Activated T-cell treated with anti-CD3 and anti-CD28 coated beads, Interleukin-2, amount 50 U/mL, for 24 hours (primary cell): Measurements from ENCODE around the gene MEX3C.

ENCODE experiments used
- DNase-seq: peaks from one replicate; pipeline ENCODE4 v3.0.0-alpha.2; 2020
- H3K27ac Mint-ChIP-seq: 2 replicates; pipeline ENCODE4 v1.8.0; 2020; ENCODE audit warnings: mild to moderate bottlenecking, mixed read lengths
- H3K27me3 Mint-ChIP-seq: 2 replicates; pipeline ENCODE4 v1.8.0; 2020; ENCODE audit warnings: mixed read lengths
- H3K36me3 Mint-ChIP-seq: 2 replicates; pipeline ENCODE4 v1.8.0; 2020; ENCODE audit warnings: low read depth, mixed read lengths
- H3K4me1 Mint-ChIP-seq: 2 replicates; pipeline ENCODE4 v1.8.0; 2020; ENCODE audit warnings: low read depth, mixed read lengths
- H3K4me3 Mint-ChIP-seq: 2 replicates; pipeline ENCODE4 v1.8.0; 2020; ENCODE audit warnings: mild to moderate bottlenecking, moderate library complexity, mixed read lengths
- H3K9me3 Mint-ChIP-seq: 2 replicates; pipeline ENCODE4 v1.8.0; 2020; ENCODE audit warnings: mixed read lengths

MEX3C gene

DNA sequence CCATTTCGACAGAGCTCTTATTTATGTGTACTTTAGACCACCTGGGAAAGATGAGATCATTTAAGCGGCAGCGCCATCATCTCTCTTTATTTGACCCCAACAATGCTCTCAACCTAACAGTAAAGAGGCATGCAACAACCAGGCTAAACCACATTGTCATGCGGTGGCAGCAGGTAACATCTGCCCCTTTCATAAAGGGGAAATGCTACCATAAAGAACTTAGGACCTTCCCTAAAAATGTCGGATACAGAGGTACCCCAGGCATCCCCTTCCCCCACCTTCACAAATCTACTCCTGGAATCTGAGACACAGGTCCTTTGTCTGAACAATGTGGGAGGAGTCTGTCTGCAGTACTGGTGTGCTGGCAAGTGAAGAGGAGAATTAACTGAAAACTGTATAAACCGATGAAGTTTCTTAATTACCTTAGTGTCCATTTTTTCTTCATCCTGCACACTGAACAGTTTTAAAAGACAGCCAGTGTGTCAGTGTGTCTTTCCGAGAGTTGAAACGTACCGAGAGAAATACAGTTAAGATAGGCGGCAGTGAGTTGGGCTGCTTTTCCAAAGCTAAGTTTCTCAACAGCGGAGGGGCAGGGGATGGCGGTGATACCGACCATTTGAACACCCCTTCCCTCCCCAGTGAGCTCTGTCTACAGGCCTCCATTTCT, 1.9 kb downstream of the MEX3C start:
- no peaks in the 10 kb centered on the region for H3K27me3 Mint-ChIP-seq
- peaks cover 46% of the 10 kb centered on the region for H3K4me1 Mint-ChIP-seq
- H3K4me3 Mint-ChIP-seq: peak overlapping the region; percentile 97
- H3K9me3 Mint-ChIP-seq: peaks cover 2% of the 10 kb centered on the region
- peak overlapping the region; percentile 95 for H3K27ac Mint-ChIP-seq
- DNase-seq: peak; percentile 39
- peaks cover 54% of the 10 kb centered on the region for H3K36me3 Mint-ChIP-seq

DNA sequence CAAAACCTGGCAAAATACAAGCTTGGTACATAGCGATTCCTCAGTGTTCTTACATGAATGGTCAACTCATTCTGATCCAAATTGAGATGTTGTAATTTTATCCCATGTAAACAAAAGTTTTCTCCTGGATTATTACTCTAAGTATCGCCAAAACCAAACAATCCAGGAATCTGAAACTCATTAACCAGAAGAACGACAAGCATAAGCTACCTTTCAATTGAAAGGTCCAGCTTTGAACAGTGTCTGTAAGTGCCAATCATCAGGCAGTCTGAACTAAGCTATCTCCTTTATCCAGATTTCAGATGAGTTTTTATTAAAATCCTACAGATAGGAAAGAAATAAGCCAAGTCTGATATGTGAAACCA, 2.4 kb downstream of the MEX3C start:
- H3K4me1 Mint-ChIP-seq: peaks cover 52% of the 10 kb centered on the region
- no peak for DNase-seq

DNA sequence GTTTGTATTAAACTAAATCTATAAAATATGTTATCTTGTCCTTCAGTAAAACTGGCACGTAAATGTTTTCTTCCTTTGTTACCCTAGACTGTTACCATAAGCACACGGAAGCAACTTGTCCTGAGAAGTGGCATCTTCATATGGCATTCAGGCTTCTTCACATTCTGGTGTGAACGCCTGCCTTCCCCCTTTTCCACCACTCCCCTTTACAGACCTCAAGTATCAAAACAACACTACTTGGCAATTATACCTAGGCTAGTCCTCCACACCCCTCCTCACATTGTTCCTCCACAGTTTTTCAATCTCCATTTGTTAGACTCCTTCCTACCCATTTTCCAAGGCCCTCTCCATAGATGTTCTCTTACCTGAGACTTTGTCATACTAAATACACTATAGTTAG, 2.9 kb downstream of the MEX3C start:
- peak overlapping the region; percentile 97 for H3K4me3 Mint-ChIP-seq
- peaks cover 2% of the 10 kb centered on the region for H3K9me3 Mint-ChIP-seq
- H3K4me1 Mint-ChIP-seq: peaks cover 54% of the 10 kb centered on the region
- no peaks in the 10 kb centered on the region for H3K27me3 Mint-ChIP-seq
- H3K36me3 Mint-ChIP-seq: peaks cover 62% of the 10 kb centered on the region
- DNase-seq: no peak
- peak overlapping the region; percentile 95 for H3K27ac Mint-ChIP-seq

More for the DNA sequence above, 2.4 kb downstream of the MEX3C start:
- Mint-ChIP-seq H3K27me3 (no peaks in the 10 kb centered on the region), H3K4me3 (peak overlapping the region; percentile 97), H3K27ac (peak overlapping the region; percentile 95), H3K36me3 (peaks cover 59% of the 10 kb centered on the region), H3K9me3 (peaks cover 2% of the 10 kb centered on the region)

DNA sequence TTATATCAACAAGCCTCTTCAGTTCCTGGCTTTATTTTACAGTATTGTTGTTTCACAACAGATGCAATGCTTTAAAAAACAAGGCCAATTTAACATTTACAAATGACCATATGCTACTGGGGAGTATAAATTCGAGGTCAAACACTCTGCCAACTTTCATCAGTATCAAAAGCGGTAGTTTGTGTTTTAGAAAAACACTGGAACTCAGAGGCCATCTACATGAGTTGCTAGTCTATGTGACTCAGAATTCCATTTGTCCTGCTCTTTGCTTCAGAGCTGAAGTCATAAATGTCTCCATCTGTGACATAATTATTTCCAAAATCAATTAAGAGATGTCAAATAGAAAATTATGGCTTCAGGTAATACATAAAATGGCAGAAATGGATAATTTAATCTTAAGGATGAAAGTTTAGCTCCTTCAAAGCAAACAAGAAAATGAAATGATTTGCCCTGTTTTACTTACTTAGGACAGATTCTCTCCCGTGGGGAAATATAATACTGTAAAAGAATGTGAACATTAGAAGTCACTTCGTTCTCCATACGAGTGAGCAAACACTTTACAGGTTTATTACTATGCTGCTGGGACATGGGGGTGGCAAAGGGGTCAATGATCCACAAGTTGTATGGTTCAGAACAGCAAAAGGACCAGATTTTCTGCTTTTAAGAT, 3.7 kb downstream of the MEX3C start:
- peaks cover 57% of the 10 kb centered on the region for H3K4me1 Mint-ChIP-seq
- DNase-seq: no peak

DNA sequence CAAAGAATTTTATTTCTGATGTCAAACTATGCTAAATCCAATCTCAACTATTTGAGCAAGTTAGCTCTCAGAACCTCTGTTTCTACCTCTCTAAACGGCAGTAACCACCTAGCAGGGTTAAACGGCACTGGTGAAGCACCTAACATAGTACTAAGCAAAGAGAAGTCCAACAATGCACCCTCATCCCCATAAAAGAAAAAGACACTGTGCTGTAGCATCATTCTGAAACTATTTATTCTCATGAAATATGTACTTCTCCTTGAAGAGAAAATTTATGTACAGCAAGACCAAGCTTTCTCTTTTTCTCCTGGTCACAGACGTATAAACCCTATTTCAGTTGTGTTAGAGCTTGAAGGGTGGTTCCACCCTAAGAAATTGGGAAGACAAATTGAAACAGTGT, 4.8 kb downstream of the MEX3C start:
- Mint-ChIP-seq H3K27ac (peak overlapping the region; percentile 60), H3K4me1 (peaks cover 60% of the 10 kb centered on the region), H3K4me3 (peak overlapping the region; percentile 60), H3K27me3 (no peaks in the 10 kb centered on the region), H3K9me3 (no peaks in the 10 kb centered on the region), H3K36me3 (peaks cover 74% of the 10 kb centered on the region)
- no peak for DNase-seq

More for the DNA sequence above, 3.7 kb downstream of the MEX3C start:
- Mint-ChIP-seq H3K9me3 (no peaks in the 10 kb centered on the region), H3K36me3 (peaks cover 67% of the 10 kb centered on the region), H3K4me3 (peak overlapping the region; percentile 97), H3K27me3 (no peaks in the 10 kb centered on the region), H3K27ac (peak overlapping the region; percentile 73)

DNA sequence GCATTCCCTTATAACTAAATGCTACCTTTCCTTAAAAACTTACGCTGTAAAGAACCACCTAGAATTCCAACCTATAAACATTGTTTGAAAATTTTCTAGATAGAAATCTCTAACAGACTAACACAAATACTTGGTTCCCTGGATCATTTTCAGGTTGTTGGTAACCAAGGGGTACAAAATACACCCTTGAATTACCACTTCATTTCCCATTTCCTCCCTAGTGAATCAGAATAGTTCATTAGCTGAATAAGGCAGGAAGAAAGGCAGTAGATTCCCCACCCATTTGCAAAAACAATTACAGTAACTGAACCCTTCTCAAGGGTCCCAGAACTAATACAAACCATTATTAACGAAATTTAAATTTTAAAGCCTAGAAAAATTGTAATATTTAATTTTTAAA, 5.5 kb downstream of the MEX3C start:
- peaks cover 66% of the 10 kb centered on the region for H3K4me1 Mint-ChIP-seq
- no peak for DNase-seq
- H3K9me3 Mint-ChIP-seq: no peaks in the 10 kb centered on the region
- peak overlapping the region; percentile 47 for H3K27ac Mint-ChIP-seq
- H3K36me3 Mint-ChIP-seq: peaks cover 81% of the 10 kb centered on the region
- no peaks in the 10 kb centered on the region for H3K27me3 Mint-ChIP-seq
- peak overlapping the region; percentile 45 for H3K4me3 Mint-ChIP-seq

DNA sequence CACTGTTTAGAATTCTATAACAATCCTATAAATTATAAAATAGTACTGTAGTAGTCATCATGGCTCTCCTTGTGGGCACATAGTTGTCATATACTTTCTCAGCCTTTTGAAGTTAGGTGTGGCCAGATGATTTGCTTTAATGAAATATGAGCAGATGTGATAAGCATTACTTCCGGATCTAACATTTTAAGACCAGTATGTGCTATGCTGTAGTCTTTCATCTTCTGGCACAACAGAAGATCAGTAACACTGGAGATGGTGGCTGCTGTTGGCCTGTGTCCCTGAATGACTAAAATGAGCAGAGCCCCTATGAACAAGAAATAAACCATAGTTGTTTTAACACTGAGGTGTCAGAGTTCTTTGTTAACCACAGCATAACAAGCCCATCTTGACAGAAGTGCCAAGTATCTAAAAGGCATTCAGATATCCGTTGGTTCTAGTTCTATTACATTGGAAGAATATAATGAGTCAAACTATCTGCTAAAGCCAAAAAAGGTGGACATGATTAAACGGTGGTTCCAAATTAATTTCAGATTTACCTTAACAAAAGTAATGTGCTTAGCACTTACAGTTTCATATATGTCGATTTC, 6.3 kb downstream of the MEX3C start:
- DNase-seq: no peak
- Mint-ChIP-seq H3K27ac (peak overlapping the region; percentile 76), H3K36me3 (peaks cover 84% of the 10 kb centered on the region), H3K4me3 (peak overlapping the region; percentile 30), H3K9me3 (no peaks in the 10 kb centered on the region), H3K27me3 (no peaks in the 10 kb centered on the region), H3K4me1 (peaks cover 74% of the 10 kb centered on the region)

DNA sequence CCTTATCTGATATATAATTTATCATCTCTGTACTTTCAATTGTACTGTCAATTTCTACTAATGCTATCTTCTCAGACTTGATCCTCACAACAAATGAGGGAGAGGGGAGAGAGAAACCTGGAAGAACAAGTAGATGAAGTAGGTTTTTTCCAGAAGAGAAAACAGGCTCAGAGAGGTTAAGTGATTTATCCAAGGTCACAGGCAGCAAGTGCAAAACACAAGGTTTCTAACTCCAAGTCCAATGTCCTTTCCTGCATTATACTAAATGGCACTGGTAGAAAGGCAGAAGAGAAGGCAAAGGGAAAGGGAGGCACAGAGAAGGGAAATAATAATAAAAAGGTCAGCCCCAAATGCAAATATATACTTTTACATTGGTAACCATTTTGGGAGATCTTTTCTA, 7.5 kb downstream of the MEX3C start:
- Mint-ChIP-seq H3K36me3 (peaks cover 82% of the 10 kb centered on the region), H3K9me3 (no peaks in the 10 kb centered on the region), H3K27me3 (no peaks in the 10 kb centered on the region), H3K27ac (peak overlapping the region; percentile 7), H3K4me3 (no peak overlapping the region), H3K4me1 (peaks cover 82% of the 10 kb centered on the region)
- no peak for DNase-seq

DNA sequence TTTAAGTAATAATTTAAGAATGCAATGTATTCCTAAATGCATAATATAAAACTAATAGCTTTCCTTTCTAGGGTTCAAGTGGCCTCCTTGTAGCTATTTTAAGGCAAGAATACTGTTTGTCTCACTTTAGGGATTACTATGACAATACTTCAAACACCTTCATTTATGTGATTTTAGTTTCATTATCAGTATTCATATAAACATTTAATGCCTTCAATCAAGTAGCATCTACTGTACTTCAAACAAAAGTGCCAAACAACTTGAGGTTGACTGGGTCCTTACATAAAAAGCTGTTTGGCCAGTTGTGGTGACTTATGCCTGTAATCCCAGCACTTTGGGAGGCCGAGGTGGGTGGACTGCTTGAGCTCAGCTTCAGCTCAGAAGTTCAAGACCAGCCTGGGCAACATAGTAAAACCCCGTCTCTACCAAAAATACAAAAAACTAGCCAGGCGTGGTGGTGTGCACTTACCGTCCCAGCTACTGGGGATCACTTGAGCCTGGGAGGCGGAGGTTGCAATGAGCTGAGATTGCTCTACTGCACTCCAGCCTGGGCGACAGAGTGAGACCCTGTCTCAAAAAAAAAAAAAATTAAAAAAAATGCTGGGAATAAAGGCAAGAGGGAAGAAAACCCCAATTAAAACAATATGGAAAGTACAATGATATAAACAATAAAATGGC, 9.3 kb downstream of the MEX3C start:
- DNase-seq: no peak
- peak overlapping the region; percentile 77 for H3K27ac Mint-ChIP-seq
- peaks cover 82% of the 10 kb centered on the region for H3K4me1 Mint-ChIP-seq
- H3K27me3 Mint-ChIP-seq: no peaks in the 10 kb centered on the region
- H3K4me3 Mint-ChIP-seq: peak overlapping the region; percentile 46
- H3K9me3 Mint-ChIP-seq: no peaks in the 10 kb centered on the region
- H3K36me3 Mint-ChIP-seq: peaks cover 84% of the 10 kb centered on the region

DNA sequence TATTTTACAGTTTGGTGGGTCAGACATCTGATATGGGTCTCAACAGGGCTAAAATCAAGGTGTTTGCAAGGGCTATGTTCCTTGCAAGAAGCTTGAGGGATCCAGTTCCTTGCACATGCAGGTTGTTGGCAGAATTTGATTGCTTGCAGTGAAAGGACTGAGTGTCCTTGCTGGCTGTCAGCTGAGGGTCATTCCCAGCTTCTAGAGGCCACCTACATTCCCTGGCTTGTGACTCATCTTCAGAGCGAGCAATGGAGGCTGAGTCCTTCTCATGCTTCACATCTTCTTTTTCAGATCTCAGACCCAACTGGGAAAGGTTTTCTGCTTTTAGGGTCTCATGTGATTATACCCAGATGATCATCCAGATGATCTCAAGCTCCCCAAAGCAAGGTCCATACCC, 12.4 kb downstream of the MEX3C start:
- Mint-ChIP-seq H3K27me3 (no peaks in the 10 kb centered on the region), H3K4me1 (peaks cover 76% of the 10 kb centered on the region), H3K27ac (no peak overlapping the region), H3K9me3 (no peaks in the 10 kb centered on the region), H3K4me3 (no peak overlapping the region), H3K36me3 (peaks cover 75% of the 10 kb centered on the region)
- DNase-seq: no peak

DNA sequence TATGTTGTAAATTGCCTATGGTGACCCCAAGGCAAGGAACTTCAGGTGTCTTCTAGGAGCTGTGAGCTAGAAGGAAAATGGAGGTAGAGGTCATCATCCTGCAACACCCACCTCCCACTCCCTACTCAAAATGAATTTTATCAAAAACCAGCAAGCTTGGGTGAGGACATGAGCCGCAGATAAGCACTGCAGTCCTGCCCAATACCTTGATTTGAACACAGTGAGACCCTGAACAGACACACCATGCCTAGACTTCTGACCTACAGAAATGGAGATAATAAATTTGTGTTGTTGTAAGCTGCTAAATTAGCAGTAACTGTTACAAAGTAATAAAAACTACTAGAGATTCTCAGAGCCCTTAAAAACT, 13.4 kb downstream of the MEX3C start:
- Mint-ChIP-seq H3K36me3 (peaks cover 77% of the 10 kb centered on the region), H3K27ac (peak overlapping the region; percentile 2), H3K4me1 (peaks cover 78% of the 10 kb centered on the region), H3K4me3 (no peak overlapping the region), H3K27me3 (no peaks in the 10 kb centered on the region), H3K9me3 (no peaks in the 10 kb centered on the region)
- DNase-seq: no peak

DNA sequence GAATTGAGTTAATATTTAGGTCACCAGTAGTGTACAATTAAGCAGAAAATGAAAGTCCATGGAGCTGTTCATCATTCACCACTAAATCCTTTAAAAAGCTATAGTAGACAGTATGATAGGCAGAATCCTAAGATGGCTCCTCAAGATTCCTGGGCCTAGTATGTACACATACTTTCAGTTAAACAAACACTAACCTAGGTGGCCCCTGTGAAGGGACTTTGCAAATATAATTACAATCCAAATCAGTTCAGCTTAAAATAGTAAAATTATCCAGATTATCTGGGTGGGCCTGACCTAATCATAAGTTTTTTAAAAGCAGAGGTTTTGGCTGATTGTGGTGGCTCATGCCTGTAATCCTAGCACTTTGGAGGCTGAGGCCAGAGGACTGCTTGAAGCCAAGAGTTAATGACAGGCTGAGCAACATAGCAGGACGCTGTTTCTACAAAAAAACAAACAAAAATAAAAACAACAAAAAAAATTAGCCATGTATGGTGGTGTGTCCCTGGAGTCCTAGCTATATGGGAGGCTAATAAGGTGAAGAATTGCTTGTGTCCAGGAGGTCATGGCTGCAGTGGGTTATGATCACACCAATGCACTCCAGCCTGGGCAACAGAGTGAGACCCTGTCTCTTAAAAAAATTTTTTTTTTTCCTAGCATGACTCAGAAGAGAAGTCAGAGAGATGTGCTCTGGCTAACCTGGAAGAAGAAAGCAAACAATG, 13.9 kb downstream of the MEX3C start:
- Mint-ChIP-seq H3K36me3 (peaks cover 73% of the 10 kb centered on the region), H3K4me1 (peaks cover 74% of the 10 kb centered on the region), H3K4me3 (no peak overlapping the region)

DNA sequence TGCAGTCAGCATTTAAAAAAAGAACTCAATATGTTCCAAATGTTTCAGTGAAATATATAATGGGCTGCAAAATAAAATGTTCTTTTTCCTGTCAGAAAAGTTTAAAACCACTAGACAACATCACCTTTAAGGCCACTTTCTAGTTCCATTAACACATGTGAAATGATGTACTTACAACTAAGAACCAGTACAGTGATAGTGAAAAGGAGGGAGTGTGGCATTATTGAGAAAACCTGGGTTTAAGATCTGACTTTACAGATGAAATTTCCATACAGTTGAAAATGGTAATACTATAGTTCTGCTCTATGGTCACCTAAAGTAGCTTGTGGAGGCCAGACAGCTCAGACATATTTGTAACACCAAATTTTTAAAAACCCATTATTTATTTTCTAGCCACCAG, 14.7 kb downstream of the MEX3C start:
- H3K36me3 Mint-ChIP-seq: peaks cover 73% of the 10 kb centered on the region
- H3K4me3 Mint-ChIP-seq: no peak overlapping the region
- H3K9me3 Mint-ChIP-seq: no peaks in the 10 kb centered on the region
- peak overlapping the region; percentile 67 for H3K27ac Mint-ChIP-seq
- DNase-seq: no peak
- peaks cover 72% of the 10 kb centered on the region for H3K4me1 Mint-ChIP-seq
- no peaks in the 10 kb centered on the region for H3K27me3 Mint-ChIP-seq

More for the DNA sequence above, 13.9 kb downstream of the MEX3C start:
- no peak for DNase-seq
- Mint-ChIP-seq H3K27ac (peak overlapping the region; percentile 67), H3K9me3 (no peaks in the 10 kb centered on the region), H3K27me3 (no peaks in the 10 kb centered on the region)

DNA sequence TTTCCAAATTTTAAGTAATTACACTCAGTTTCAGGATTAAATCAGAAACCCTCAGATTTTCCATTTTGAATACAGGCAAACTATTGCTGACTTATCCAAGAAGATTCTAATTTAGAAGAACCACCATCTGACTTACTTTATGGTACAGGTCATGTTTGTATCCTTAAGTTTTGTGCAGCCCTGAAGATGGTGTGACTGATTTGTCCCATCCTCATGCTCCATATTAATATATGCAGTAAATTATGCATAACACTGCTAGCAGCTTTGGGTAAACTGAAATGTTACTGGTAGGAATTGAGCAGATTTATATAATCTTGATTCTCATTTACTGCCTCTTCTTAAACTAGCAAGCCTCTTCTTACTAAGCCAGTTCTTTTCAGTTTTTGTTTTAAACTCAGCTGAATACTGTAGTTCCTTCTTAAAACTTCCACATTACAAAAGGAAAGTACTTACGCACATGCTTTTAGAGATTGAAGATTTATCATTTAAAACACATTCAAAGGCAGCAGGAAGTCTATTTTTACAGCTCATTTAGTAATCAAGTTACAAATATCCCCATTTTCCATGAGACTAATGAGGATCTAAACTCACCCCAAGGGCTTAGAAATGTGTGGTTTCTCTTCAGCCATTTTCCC, 25.7 kb downstream of the MEX3C start:
- no peak for DNase-seq
- Mint-ChIP-seq H3K4me3 (peak overlapping the region; percentile 47), H3K27ac (peak overlapping the region; percentile 97), H3K36me3 (peaks cover 58% of the 10 kb centered on the region), H3K27me3 (no peaks in the 10 kb centered on the region), H3K9me3 (peaks cover 3% of the 10 kb centered on the region), H3K4me1 (peaks cover 77% of the 10 kb centered on the region)
